Measurements from ENCODE around the gene USF3. TPM values are rescaled to one million over a fixed set of nuclear protein-coding genes. Genes with fewer than 3 reads are reported as not detected.

The USF3 gene
- total and polyA plus RNA-seq, 11 donors = 4.3 to 25.3 (median 17.2) TPM

DNA sequence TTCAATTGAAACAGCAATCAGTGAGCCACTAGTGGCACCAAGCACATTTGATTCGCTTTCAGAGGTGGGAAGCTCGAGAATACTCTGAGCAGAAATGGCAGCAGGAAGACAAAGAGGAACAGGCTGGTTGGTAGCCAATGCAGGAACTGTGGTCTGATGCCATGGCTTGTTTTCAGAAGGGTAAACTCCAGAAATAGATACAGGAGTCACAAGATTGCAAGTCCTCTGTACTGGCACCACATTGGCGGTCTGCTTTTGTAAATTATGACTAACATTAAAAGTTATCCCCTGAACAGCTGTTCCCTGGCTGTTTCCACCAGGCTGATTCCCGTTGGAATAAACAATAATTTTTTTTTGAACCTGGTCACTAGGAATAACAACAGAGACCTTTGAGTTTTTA lies 35.5 kb downstream of the USF3 start:
- intact Hi-C loops (cut with DNase I) = no loop called here
- DNase-seq (peak in 4 of 5 donors; percentile 38 to 51 (median 46)), ATAC-seq (peak; percentile 83 to 95 (median 91))
- TF ChIP-seq POLR2A (IDR thresholded peaks at IDR 0.05) = no peak
- WGBS, 4 donors = 56 to 63% (median 59%) methylated on average over 4 of the region's 4 CpGs
- H3K27me3 ChIP-seq = no peaks in the 10 kb centered on the region
- no peaks in the 10 kb centered on the region for H3K9me3 ChIP-seq
- H3K27ac ChIP-seq = peak overlapping the region in 11 of 12 donors; percentile 33 to 84 (median 69)
- peaks cover 0 to 82% (median 60%) of the 10 kb centered on the region in 9 donors for H3K36me3 ChIP-seq
- H3K4me3 ChIP-seq = no peak overlapping the region
- H3K4me1 ChIP-seq = peaks cover 0 to 24% (median 0%) of the 10 kb centered on the region in 12 donors

- Histone ChIP-seq H3K36me3 (peaks cover 0 to 82% (median 57%) of the 10 kb centered on the region in 9 donors), H3K27me3 (no peaks in the 10 kb centered on the region), H3K27ac (peak overlapping the region in 11 of 12 donors; percentile 33 to 84 (median 69)), H3K9me3 (no peaks in the 10 kb centered on the region), H3K4me3 (no peak overlapping the region), H3K4me1 (peaks cover 0 to 24% (median 0%) of the 10 kb centered on the region in 12 donors)
- 89 to 97% (median 94%) methylated on average over 2 of the region's 2 CpGs for WGBS, 4 donors
- peak in 1 of 4 donors; percentile 30 for ATAC-seq
- TF ChIP-seq POLR2A (IDR thresholded peaks at IDR 0.05) = no peak
- TF ChIP-seq, protein P1, sequence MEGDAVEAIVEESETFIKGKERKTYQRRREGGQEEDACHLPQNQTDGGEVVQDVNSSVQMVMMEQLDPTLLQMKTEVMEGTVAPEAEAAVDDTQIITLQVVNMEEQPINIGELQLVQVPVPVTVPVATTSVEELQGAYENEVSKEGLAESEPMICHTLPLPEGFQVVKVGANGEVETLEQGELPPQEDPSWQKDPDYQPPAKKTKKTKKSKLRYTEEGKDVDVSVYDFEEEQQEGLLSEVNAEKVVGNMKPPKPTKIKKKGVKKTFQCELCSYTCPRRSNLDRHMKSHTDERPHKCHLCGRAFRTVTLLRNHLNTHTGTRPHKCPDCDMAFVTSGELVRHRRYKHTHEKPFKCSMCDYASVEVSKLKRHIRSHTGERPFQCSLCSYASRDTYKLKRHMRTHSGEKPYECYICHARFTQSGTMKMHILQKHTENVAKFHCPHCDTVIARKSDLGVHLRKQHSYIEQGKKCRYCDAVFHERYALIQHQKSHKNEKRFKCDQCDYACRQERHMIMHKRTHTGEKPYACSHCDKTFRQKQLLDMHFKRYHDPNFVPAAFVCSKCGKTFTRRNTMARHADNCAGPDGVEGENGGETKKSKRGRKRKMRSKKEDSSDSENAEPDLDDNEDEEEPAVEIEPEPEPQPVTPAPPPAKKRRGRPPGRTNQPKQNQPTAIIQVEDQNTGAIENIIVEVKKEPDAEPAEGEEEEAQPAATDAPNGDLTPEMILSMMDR (IDR thresholded peaks at IDR 0.05) = no peak
- DNase-seq = no peak
- intact Hi-C loops (cut with DNase I) = no loop called here
Measured at GRCh38 chr3:113660458-113660857, 36.0 kb downstream of the USF3 start.

- TF ChIP-seq, protein P1 (IDR thresholded peaks at IDR 0.05) = no peak
- TF ChIP-seq POLR2A (IDR thresholded peaks at IDR 0.05) = no peak
- peak overlapping the region in 9 of 12 donors; percentile 47 to 84 (median 70) for H3K27ac ChIP-seq
- DNase-seq (no peak), ATAC-seq (no peak)
- WGBS, 4 donors = 67 to 83% (median 69%) methylated on average over 1 of the region's 1 CpG
- no peaks in the 10 kb centered on the region for H3K27me3 ChIP-seq
- intact Hi-C loops (cut with DNase I) = no loop called here
- H3K4me1 ChIP-seq = peaks cover 0 to 27% (median 0%) of the 10 kb centered on the region in 12 donors
- no peaks in the 10 kb centered on the region for H3K9me3 ChIP-seq
- H3K4me3 ChIP-seq = no peak overlapping the region
- peaks cover 0 to 79% (median 53%) of the 10 kb centered on the region in 9 donors for H3K36me3 ChIP-seq
Measured at GRCh38 chr3:113659996-113660395, 36.4 kb downstream of the USF3 start.

GRCh38 chr3:113659101-113659541 lies 37.3 kb downstream of the USF3 start:
- no peak overlapping the region for H3K4me3 ChIP-seq
- peaks cover 0 to 70% (median 45%) of the 10 kb centered on the region in 9 donors for H3K36me3 ChIP-seq
- no peaks in the 10 kb centered on the region for H3K27me3 ChIP-seq
- H3K4me1 ChIP-seq = peaks cover 0 to 33% (median 0%) of the 10 kb centered on the region in 12 donors
- H3K27ac ChIP-seq = peak overlapping the region in 2 of 12 donors; percentile 24 to 80
- ATAC-seq = peak in 1 of 4 donors; percentile 16
- intact Hi-C loops (cut with DNase I) = no loop called here
- no peak for TF ChIP-seq POLR2A (IDR thresholded peaks at IDR 0.05)
- TF ChIP-seq, protein P1 (IDR thresholded peaks at IDR 0.05) = no peak
- H3K9me3 ChIP-seq = no peaks in the 10 kb centered on the region
- 85 to 100% (median 96%) methylated on average over 1 of the region's 1 CpG for whole genome bisulfite sequencing, 4 donors
- no peak for DNase-seq

- WGBS, 4 donors = 89 to 97% (median 95%) methylated on average over 3 of the region's 3 CpGs
- no peaks in the 10 kb centered on the region for H3K27me3 ChIP-seq
- intact Hi-C loops (cut with DNase I) = no loop called here
- H3K36me3 ChIP-seq = peaks cover 0 to 60% (median 34%) of the 10 kb centered on the region in 9 donors
- no peaks in the 10 kb centered on the region for H3K9me3 ChIP-seq
- ATAC-seq (no peak), DNase-seq (no peak)
- H3K4me1 ChIP-seq = peaks cover 0 to 33% (median 0%) of the 10 kb centered on the region in 12 donors
- TF ChIP-seq POLR2A (IDR thresholded peaks at IDR 0.05) = no peak
- TF ChIP-seq, protein P1 (IDR thresholded peaks at IDR 0.05) = no peak
- H3K4me3 ChIP-seq = no peak overlapping the region
- H3K27ac ChIP-seq = no peak overlapping the region
Measured at GRCh38 chr3:113658107-113658506, 38.3 kb downstream of the USF3 start.

Data from heart left ventricle (tissue), 16 donors.